Measurements from ENCODE around the gene WRNIP1. TPM values are rescaled to one million over a fixed set of nuclear protein-coding genes. Genes with fewer than 3 reads are reported as not detected.
A peak's percentile ranks its signal among the peaks of the same experiment; 100 is the strongest.

The WRNIP1 gene
- total RNA-seq, 1 experiment from 2014 or later, result 38.1 TPM

DNA sequence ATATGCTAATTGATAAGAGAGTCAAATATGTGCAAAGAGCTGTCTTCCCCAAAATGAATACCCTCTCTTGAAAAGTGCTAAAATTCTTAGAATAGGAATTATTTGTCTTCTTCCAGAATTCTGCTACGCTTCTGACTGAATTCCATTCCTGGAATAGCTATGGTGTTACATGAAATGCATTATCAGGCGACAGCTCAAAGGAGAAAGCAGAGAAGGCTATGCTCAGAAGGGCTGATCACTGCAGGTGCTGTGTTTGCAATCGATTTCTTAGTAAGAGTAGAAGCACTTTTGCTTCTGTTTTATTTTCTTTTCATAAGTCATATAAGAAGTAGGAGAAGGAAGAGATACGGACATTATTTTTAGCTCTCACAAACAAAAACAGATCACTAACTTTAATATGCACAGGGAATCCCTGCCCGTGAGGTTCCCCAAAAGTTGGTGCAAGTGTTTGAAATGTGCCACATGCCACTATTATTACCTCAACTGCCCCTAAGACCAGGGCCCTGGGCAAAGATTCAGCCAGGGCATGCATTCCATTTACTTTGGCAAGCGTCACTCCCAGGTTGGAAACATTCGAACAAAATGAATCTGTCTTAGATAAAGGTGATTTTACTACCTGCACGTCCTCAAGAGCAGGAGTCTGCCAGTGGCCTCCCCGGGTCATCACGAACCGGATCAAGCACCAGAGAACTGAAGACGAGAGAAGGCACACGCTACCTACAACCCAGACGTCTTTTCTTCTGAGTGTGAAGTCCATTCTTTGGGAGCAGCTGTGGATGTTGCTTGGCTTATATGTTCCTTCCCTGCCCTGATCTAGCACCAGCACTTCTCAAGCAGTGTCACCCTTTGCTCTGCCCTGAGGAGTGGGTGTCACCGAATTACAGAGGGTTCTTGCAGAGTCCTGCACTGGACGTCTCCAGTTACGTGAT, 21.6 kb upstream of the WRNIP1 start:
- peaks cover 26 to 27% of the 10 kb centered on the region in 2 experiments for H3K4me1 Mint-ChIP-seq
- H2BK120ac ChIP-seq (ENCODE audit: low read depth, low read length, poor library complexity, severe bottlenecking), result no peak overlapping the region

More for the DNA sequence above, 21.6 kb upstream of the WRNIP1 start:
- Histone ChIP-seq H2BK15ac (ENCODE audit: low read depth, low read length) (no peak overlapping the region), H3K79me2 (ENCODE audit: insufficient read depth, low read length) (no peaks in the 10 kb centered on the region), H4K8ac (replicated peaks; ENCODE audit: insufficient read length, low read depth, low read length) (no peak overlapping the region), H2BK20ac (ENCODE audit: low read depth, low read length, poor library complexity, severe bottlenecking) (no peak overlapping the region), H3K23ac (ENCODE audit: insufficient read length, low read depth, low read length) (no peak overlapping the region), H3K27ac (ENCODE audit: insufficient read length, low read depth, low read length) (no peak overlapping the region), H3K4me2 (ENCODE audit: insufficient read depth, insufficient read length, low read length) (no peak overlapping the region), H2BK12ac (ENCODE audit: insufficient read length, low read depth, low read length) (no peak overlapping the region), H3K27me3 (ENCODE audit: insufficient read depth, low read length) (no peaks in the 10 kb centered on the region), H3K18ac (ENCODE audit: insufficient read length, low read depth, low read length) (no peak overlapping the region), H2AFZ (ENCODE audit: low read length) (no peak overlapping the region), H4K91ac (ENCODE audit: insufficient read length, low read depth, low read length) (no peak overlapping the region), H3K9ac (ENCODE audit: extremely low read depth, insufficient read length, low read length) (no peak overlapping the region), H3K9me3 (ENCODE audit: control insufficient read depth, low read depth, low read length) (no peaks in the 10 kb centered on the region), H3K4me1 (ENCODE audit: insufficient read depth, low read length) (no peaks in the 10 kb centered on the region), H3T11ph (ENCODE audit: low read length) (no peak overlapping the region), H3K14ac (ENCODE audit: insufficient read depth, low read length) (no peak overlapping the region), H3K56ac (ENCODE audit: insufficient read length, low read depth, low read length) (no peak overlapping the region), H3K23me2 (ENCODE audit: insufficient read length, low read depth, low read length, poor library complexity, severe bottlenecking) (no peaks in the 10 kb centered on the region), H2BK5ac (ENCODE audit: insufficient read length, low read length) (no peak overlapping the region), H4K5ac (ENCODE audit: insufficient read length, low read depth, low read length) (no peak overlapping the region), H4K20me1 (ENCODE audit: control insufficient read depth, insufficient read depth, insufficient read length) (no peaks in the 10 kb centered on the region), H3K79me1 (ENCODE audit: insufficient read depth, low read depth, low read length, poor library complexity, severe bottlenecking) (no peaks in the 10 kb centered on the region), H2AK5ac (ENCODE audit: insufficient read length, low read length) (no peak overlapping the region), H3K4ac (ENCODE audit: low read depth, low read length) (no peak overlapping the region)
- H3K36me3 Mint-ChIP-seq (ENCODE audit: insufficient read depth in 1 of 3, low read depth in 3 of 3), result no peaks in the 10 kb centered on the region
- DNase-seq, result no peak
- no peaks in the 10 kb centered on the region for H3K9me3 Mint-ChIP-seq
- WGBS (ENCODE audit: extremely low coverage, insufficient read length, low lambda C conversion rate), result no CpG with 5 or more reads among the region's 17 CpGs
- TF ChIP-seq, protein P1, sequence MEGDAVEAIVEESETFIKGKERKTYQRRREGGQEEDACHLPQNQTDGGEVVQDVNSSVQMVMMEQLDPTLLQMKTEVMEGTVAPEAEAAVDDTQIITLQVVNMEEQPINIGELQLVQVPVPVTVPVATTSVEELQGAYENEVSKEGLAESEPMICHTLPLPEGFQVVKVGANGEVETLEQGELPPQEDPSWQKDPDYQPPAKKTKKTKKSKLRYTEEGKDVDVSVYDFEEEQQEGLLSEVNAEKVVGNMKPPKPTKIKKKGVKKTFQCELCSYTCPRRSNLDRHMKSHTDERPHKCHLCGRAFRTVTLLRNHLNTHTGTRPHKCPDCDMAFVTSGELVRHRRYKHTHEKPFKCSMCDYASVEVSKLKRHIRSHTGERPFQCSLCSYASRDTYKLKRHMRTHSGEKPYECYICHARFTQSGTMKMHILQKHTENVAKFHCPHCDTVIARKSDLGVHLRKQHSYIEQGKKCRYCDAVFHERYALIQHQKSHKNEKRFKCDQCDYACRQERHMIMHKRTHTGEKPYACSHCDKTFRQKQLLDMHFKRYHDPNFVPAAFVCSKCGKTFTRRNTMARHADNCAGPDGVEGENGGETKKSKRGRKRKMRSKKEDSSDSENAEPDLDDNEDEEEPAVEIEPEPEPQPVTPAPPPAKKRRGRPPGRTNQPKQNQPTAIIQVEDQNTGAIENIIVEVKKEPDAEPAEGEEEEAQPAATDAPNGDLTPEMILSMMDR (conservative IDR thresholded peaks at IDR 0.05), result no peak
- H3K4me3 Mint-ChIP-seq, result no peak overlapping the region
- peak overlapping the region in 1 of 3 experiments; percentile 42; a peak in 1 of 7 replicates for H3K27ac Mint-ChIP-seq
- H3K27me3 Mint-ChIP-seq (ENCODE audit: low read depth), result peaks cover 4% of the 10 kb centered on the region; the same call in 1 of the 2 replicates
